ENCODE results near the gene EPHB4.

The EPHB4 gene

GRCh38 chr7:100778061-100778621 is 49.2 kb downstream of the EPHB4 start:
- Histone ChIP-seq H3K4me1 (ENCODE audit: insufficient read depth, low read length, poor library complexity, severe bottlenecking) (no peaks in the 10 kb centered on the region), H3K4me3 (ENCODE audit: low read length, poor library complexity, severe bottlenecking) (no peak overlapping the region), H3K27me3 (ENCODE audit: insufficient read depth, low read length, poor library complexity, severe bottlenecking) (no peaks in the 10 kb centered on the region), H3F3A (ENCODE audit: low read depth) (no peaks in the 10 kb centered on the region), H3K9me2 (replicated peaks; ENCODE audit: low read depth, low read length) (no peaks in the 10 kb centered on the region), H3K36me3 (ENCODE audit: insufficient read depth, low read length) (no peaks in the 10 kb centered on the region), H2AFZ (ENCODE audit: low read length) (no peak overlapping the region), H3K4me2 (ENCODE audit: low read depth, low read length, poor library complexity, severe bottlenecking) (no peak overlapping the region), H4K20me1 (ENCODE audit: insufficient read depth, low read length, poor library complexity, severe bottlenecking) (no peaks in the 10 kb centered on the region), H3K79me2 (ENCODE audit: insufficient read depth, low read length) (no peaks in the 10 kb centered on the region), H3K9ac (ENCODE audit: low read depth, low read length, poor library complexity, severe bottlenecking) (no peak overlapping the region), H3K9me3 (ENCODE audit: insufficient read depth, low read depth, low read length) (no peaks in the 10 kb centered on the region)
- no peak for TF ChIP-seq CTCF (conservative IDR thresholded peaks at IDR 0.05; ENCODE audit: low read length)
- no peak for TF ChIP-seq EZH2phosphoT487 (IDR thresholded peaks at IDR 0.05; ENCODE audit: borderline replicate concordance)

GRCh38 chr7:100773491-100773890 is 53.8 kb downstream of the EPHB4 start:
- no peak overlapping the region for H2AFZ ChIP-seq (ENCODE audit: low read length)
- no peaks in the 10 kb centered on the region for H4K20me1 ChIP-seq (ENCODE audit: insufficient read depth, low read length, poor library complexity, severe bottlenecking)
- no peaks in the 10 kb centered on the region for H3K27me3 ChIP-seq (ENCODE audit: insufficient read depth, low read length, poor library complexity, severe bottlenecking)
- H3K9ac ChIP-seq (ENCODE audit: low read depth, low read length, poor library complexity, severe bottlenecking), result no peak overlapping the region
- no peak for TF ChIP-seq EZH2phosphoT487 (IDR thresholded peaks at IDR 0.05; ENCODE audit: borderline replicate concordance)
- TF ChIP-seq CTCF (conservative IDR thresholded peaks at IDR 0.05; ENCODE audit: low read length), result no peak
- H3K36me3 ChIP-seq (ENCODE audit: insufficient read depth, low read length), result no peaks in the 10 kb centered on the region
- no peaks in the 10 kb centered on the region for H3K4me1 ChIP-seq (ENCODE audit: insufficient read depth, low read length, poor library complexity, severe bottlenecking)
- H3K4me2 ChIP-seq (ENCODE audit: low read depth, low read length, poor library complexity, severe bottlenecking), result no peak overlapping the region
- no peak overlapping the region for H3K4me3 ChIP-seq (ENCODE audit: low read length, poor library complexity, severe bottlenecking)
- H3F3A ChIP-seq (ENCODE audit: low read depth), result no peaks in the 10 kb centered on the region
- H3K79me2 ChIP-seq (ENCODE audit: insufficient read depth, low read length), result no peaks in the 10 kb centered on the region
- H3K9me3 ChIP-seq (ENCODE audit: insufficient read depth, low read depth, low read length), result no peaks in the 10 kb centered on the region
- H3K9me2 ChIP-seq (replicated peaks; ENCODE audit: low read depth, low read length), result no peaks in the 10 kb centered on the region

- Histone ChIP-seq H2AFZ (ENCODE audit: low read length) (no peak overlapping the region), H3K27me3 (ENCODE audit: insufficient read depth, low read length, poor library complexity, severe bottlenecking) (no peaks in the 10 kb centered on the region), H3K9me3 (ENCODE audit: insufficient read depth, low read depth, low read length) (no peaks in the 10 kb centered on the region), H3K9me2 (replicated peaks; ENCODE audit: low read depth, low read length) (no peaks in the 10 kb centered on the region), H3K9ac (ENCODE audit: low read depth, low read length, poor library complexity, severe bottlenecking) (no peak overlapping the region), H3K4me1 (ENCODE audit: insufficient read depth, low read length, poor library complexity, severe bottlenecking) (no peaks in the 10 kb centered on the region), H4K20me1 (ENCODE audit: insufficient read depth, low read length, poor library complexity, severe bottlenecking) (no peaks in the 10 kb centered on the region), H3K4me3 (ENCODE audit: low read length, poor library complexity, severe bottlenecking) (no peak overlapping the region), H3K4me2 (ENCODE audit: low read depth, low read length, poor library complexity, severe bottlenecking) (no peak overlapping the region), H3K79me2 (ENCODE audit: insufficient read depth, low read length) (no peaks in the 10 kb centered on the region), H3K36me3 (ENCODE audit: insufficient read depth, low read length) (no peaks in the 10 kb centered on the region), H3F3A (ENCODE audit: low read depth) (no peaks in the 10 kb centered on the region)
- TF ChIP-seq EZH2phosphoT487 (IDR thresholded peaks at IDR 0.05; ENCODE audit: borderline replicate concordance), result no peak
- no peak for TF ChIP-seq CTCF (conservative IDR thresholded peaks at IDR 0.05; ENCODE audit: low read length)
These were observed 58.5 kb downstream of the EPHB4 start for GRCh38 chr7:100768784-100769183.

All from Loucy (cell line).